ENCODE measurements around the gene KATNAL1. TPM values are rescaled to one million over a fixed set of nuclear protein-coding genes. Genes with fewer than 3 reads are reported as not detected.
A peak's percentile ranks its signal among the peaks of the same experiment; 100 is the strongest.

KATNAL1 gene
- total RNA-seq, 1 donor from 2014 or later: 74.6 TPM

- no peak for DNase-seq
- peaks cover 23% of the 10 kb centered on the region for H3K4me1 Mint-ChIP-seq (ENCODE audit: low read depth, unreplicated experiment)
- H3K9me3 Mint-ChIP-seq (ENCODE audit: unreplicated experiment): peaks cover 5% of the 10 kb centered on the region
- peak overlapping the region; percentile 53 for H3K27ac Mint-ChIP-seq (ENCODE audit: unreplicated experiment)
- no peaks in the 10 kb centered on the region for H3K36me3 Mint-ChIP-seq (ENCODE audit: unreplicated experiment)
- H3K27me3 Mint-ChIP-seq (ENCODE audit: unreplicated experiment): peaks cover 8% of the 10 kb centered on the region
- no peak overlapping the region for H3K4me3 Mint-ChIP-seq (ENCODE audit: unreplicated experiment)
- no peak for TF ChIP-seq CTCF (IDR thresholded peaks at IDR 0.05; ENCODE audit: partially characterized antibody, unreplicated experiment)
Observed at GRCh38 chr13:30153545-30154426, 153.6 kb downstream of the KATNAL1 start.

Other genes starting within 250 kb of the KATNAL1 start
- gene UBE2L5, start 114.9 kb upstream of the KATNAL1 start, total RNA-seq (ENCODE audit: unreplicated experiment): not detected
- 501 TPM for gene HMGB1, start 158.4 kb upstream of the KATNAL1 start, total RNA-seq (ENCODE audit: unreplicated experiment)